Kidney (tissue), 14 donors: Measurements from ENCODE around the gene OR51V1. TPM values are rescaled to one million over a fixed set of nuclear protein-coding genes. Genes with fewer than 3 reads are reported as not detected.

Source experiments
- DNase-seq, 5 donors: peaks; one replicate each; pipeline ENCODE4 v3.0.0-alpha.2; 2013 to 2020
- FAIRE-seq: peaks from 2 replicates; lab custom pipeline; 2012; peaks lifted over from hg19 to GRCh38; lab: Jason Lieb, UNC
- H3K27ac ChIP-seq, 2 donors: one replicate each; pipeline ENCODE4 v1.7.0; 2013; ENCODE audit warnings: low read depth in 2 of 2, low read length in 2 of 2, inconsistent platforms in 1 of 2
- H3K27me3 ChIP-seq: one replicate; pipeline ENCODE4 v1.7.1; 2013; ENCODE audit warnings: low read length, inconsistent platforms; ENCODE audit not compliant: control insufficient read depth, insufficient read depth
- H3K36me3 ChIP-seq, 3 donors: one replicate each; pipeline versions ENCODE4 v1.7.0 to v1.7.1; 2013; ENCODE audit warnings: low read length in 3 of 3, control low read depth in 1 of 3, inconsistent platforms in 1 of 3; ENCODE audit not compliant: insufficient read depth in 3 of 3, control insufficient read depth in 2 of 3
- H3K4me1 ChIP-seq, 3 donors: one replicate each; pipeline versions ENCODE4 v1.7.0 to v1.7.1; 2013; ENCODE audit warnings: low read length in 3 of 3, inconsistent platforms in 1 of 3, low read depth in 1 of 3; ENCODE audit not compliant: control insufficient read depth in 2 of 3, insufficient read depth in 2 of 3
- H3K4me3 ChIP-seq, 3 donors: one replicate each; pipeline versions ENCODE4 v1.7.0 to v1.8.1; 2013; ENCODE audit warnings: low read length in 3 of 3, control low read depth in 1 of 3, inconsistent platforms in 1 of 3
- H3K9ac ChIP-seq, 3 donors: one replicate each; pipeline versions ENCODE4 v1.7.0 to v1.7.1; 2013; ENCODE audit warnings: low read length in 3 of 3, control low read depth in 1 of 3, inconsistent platforms in 1 of 3
- H3K9me3 ChIP-seq, 3 donors: one replicate each; pipeline versions ENCODE4 v1.7.0 to v1.7.1; 2013; ENCODE audit warnings: low read length in 3 of 3, control low read depth in 1 of 3, inconsistent platforms in 1 of 3; ENCODE audit not compliant: control insufficient read depth in 2 of 3, insufficient read depth in 1 of 3
- CTCF ChIP-seq: IDR thresholded peaks from 3 replicates; pipeline ENCODE4 v1.5.1; 2012; ENCODE audit warnings: mild to moderate bottlenecking, moderate library complexity, borderline replicate concordance; ENCODE audit not compliant: insufficient read depth; ENCODE audit errors: extremely low read depth
- intact Hi-C: fragments of 100-400 bp; cut with DNase I; formaldehyde crosslinking; loops from one replicate; pipeline ENCODE4 v1.11.1; 2022
- polyA plus RNA-seq: library from polyadenylated mRNA; stranded (reverse); fragments of 350-450 nt; fragmentation: Illumina TruSeq; extraction: RNeasy Lipid Tissue Mini Kit (QIAGEN cat#74804); gene quantifications from one replicate; pipeline ENCODE4 v1.2.3, GENCODE V29; 2014; ENCODE audit warnings: low read depth, low replicate concordance; ENCODE audit not compliant: insufficient read depth
- total RNA-seq: library from RNA; stranded (reverse); fragmentation: NEBNext Ultra II Directional; extraction: Animal tissue kit (Norgen Biotek cat#: 25700); gene quantifications from one replicate; pipeline ENCODE4 v1.2.1, GENCODE V29; 2021
- donor health status: control.
- donor health status: control.
- donor health status: control.
- donor health status: control.
- donor health status: control.
- donor health status: DM: yes; HTN: yes; CAD: no.
- donor health status: Normal renal cell carcinoma (clear cell type).

The OR51V1 gene
- total and polyA plus RNA-seq, 2 donors from 2014 or later, result not detected

DNA sequence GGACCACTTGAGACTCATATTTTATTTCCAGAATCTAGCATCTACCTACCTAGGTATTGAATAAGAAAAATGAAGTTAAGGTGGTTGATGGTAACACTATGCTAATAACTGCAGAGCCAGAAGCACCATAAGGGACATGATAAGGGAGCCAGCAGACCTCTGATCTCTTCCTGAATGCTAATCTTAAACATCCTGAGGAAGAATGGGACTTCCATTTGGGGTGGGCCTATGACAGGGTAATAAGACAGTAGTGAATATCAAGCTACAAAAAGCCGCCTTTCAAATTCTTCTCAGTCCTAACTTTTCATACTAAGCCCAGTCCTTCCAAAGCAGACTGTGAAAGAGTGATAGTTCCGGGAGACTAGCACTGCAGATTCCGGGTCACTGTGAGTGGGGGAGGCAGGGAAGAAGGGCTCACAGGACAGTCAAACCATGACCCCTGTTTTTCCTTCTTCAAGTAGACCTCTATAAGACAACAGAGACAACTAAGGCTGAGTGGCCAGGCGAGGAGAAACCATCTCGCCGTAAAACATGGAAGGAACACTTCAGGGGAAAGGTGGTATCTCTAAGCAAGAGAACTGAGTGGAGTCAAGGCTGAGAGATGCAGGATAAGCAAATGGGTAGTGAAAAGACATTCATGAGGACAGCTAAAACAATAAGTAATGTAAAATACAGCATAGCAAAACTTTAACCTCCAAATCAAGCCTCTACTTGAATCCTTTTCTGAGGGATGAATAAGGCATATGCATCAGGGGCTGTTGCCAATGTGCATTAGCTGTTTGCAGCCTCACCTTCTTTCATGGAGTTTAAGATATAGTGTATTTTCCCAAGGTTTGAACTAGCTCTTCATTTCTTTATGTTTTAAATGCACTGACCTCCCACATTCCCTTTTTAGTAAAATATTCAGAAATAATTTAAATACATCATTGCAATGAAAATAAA is 24.3 kb upstream of the OR51V1 start:
- H3K4me3 ChIP-seq, result no peak overlapping the region
- H3K4me1 ChIP-seq, result no peaks in the 10 kb centered on the region
- TF ChIP-seq CTCF, result no peak
- FAIRE-seq, result no peak
- no peak overlapping the region for H3K27ac ChIP-seq
- H3K36me3 ChIP-seq, result no peaks in the 10 kb centered on the region
- no peak overlapping the region for H3K9ac ChIP-seq
- no peak for DNase-seq
- H3K27me3 ChIP-seq, result no peaks in the 10 kb centered on the region
- intact Hi-C loops, result no loop called here
- no peaks in the 10 kb centered on the region for H3K9me3 ChIP-seq

DNA sequence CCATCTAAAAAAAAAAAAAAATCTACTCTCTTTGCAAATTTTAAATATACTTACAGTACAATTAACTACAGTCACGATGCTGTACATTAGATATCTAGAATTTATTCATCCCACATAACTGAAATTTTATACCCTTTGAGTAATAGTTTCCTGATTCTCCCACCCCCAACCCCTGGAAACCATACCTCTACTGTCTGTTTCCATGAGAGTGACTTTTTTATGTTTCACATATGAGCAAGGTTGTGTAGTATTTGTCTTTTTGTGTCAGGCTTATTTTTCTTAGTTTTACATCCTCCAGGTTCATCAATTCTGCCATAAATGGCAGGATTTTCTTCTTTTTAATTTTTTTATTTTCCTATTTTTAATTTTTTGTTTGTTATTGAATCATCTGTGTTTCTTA is 23.2 kb upstream of the OR51V1 start:
- Histone ChIP-seq H3K27me3 (no peaks in the 10 kb centered on the region), H3K4me3 (no peak overlapping the region), H3K9me3 (no peaks in the 10 kb centered on the region), H3K36me3 (no peaks in the 10 kb centered on the region), H3K4me1 (no peaks in the 10 kb centered on the region), H3K9ac (no peak overlapping the region), H3K27ac (no peak overlapping the region)
- TF ChIP-seq CTCF, result no peak
- FAIRE-seq (no peak), DNase-seq (no peak)
- intact Hi-C loops, result no loop called here

DNA sequence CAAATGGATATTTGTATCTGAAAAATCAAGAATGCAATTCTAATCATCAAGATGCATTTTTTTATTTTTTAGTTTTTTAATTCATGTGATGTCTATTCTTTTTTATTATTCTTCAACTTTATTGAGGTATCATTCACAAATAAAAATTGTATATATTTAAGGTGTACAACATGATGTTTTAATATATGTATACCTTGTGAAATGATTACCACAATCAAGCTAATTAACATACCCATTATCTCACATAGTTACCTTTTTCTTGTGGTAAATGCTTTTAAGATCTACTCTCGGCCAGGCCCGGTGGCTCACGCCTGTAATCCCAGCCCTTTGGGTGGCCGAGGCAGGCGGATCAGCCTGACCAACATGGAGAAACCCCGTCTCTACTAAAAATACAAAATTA is 22.7 kb upstream of the OR51V1 start:
- Histone ChIP-seq H3K27ac (no peak overlapping the region), H3K27me3 (no peaks in the 10 kb centered on the region), H3K4me1 (no peaks in the 10 kb centered on the region), H3K36me3 (no peaks in the 10 kb centered on the region), H3K9me3 (no peaks in the 10 kb centered on the region), H3K9ac (no peak overlapping the region), H3K4me3 (no peak overlapping the region)
- FAIRE-seq, result peak; percentile 90
- no peak for DNase-seq
- intact Hi-C loops, result no loop called here
- no peak for TF ChIP-seq CTCF
